SK-N-MC (cell line): ENCODE data around the gene NTNG1.

Experiments used
- EZH2 ChIP-seq: fragments of 200-600 bp; sonication (generic); IDR thresholded peaks from one replicate; pipeline ENCODE4 v1.6.1; 2017; ENCODE audit warnings: antibody characterized with exemption
- FOXP2 ChIP-seq: optimal IDR thresholded peaks from 2 replicates; pipeline ENCODE3; 2011; ENCODE audit warnings: mild to moderate bottlenecking, moderate library complexity; ENCODE audit not compliant: insufficient read depth; ENCODE audit errors: extremely low read length, control extremely low read depth
- POLR2AphosphoS5 ChIP-seq: IDR thresholded peaks from 2 replicates; pipeline ENCODE4 v1.6.1; 2012; ENCODE audit warnings: mild to moderate bottlenecking, low read depth, low read length, borderline replicate concordance

DNA sequence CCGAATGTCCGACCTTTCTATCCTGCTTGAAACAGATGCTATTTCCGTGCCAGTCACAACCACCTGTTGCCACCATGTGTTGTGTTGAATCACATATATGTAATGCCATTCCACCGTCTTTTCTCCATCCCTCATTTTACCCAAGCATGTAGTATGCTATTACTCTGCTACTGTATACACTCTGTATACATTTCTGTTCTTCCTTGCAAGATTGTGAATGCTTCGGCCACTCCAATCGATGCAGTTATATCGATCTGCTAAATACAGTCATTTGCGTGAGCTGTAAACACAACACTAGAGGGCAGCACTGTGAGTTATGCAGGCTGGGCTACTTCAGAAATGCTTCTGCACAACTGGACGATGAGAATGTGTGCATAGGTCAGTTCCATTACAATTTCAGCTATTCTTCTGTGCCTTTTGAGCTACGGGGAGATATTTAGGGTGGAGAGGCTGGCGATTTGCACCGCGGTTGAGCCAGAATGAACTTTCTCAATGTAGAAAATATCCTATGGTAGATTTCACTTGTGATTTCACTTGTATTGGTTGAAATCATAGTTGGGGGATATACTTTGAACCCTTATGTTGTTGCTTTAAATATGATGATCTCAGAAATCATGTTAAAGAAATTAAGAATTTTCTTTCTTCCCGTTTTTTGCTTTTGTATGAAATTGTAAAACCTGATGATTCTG lies 289.8 kb downstream of the NTNG1 start:
- TF ChIP-seq POLR2AphosphoS5 (no peak), EZH2 (no peak), FOXP2 (no peak)
